NCI-H446 (cell line): ENCODE results near the gene SELENOT.
A peak's percentile ranks its signal among the peaks of the same experiment; 100 is the strongest.

ENCODE experiments used
- DNase-seq, 2 experiments: peaks; one replicate each; lab custom pipeline; 2025; lab: John Stamatoyannopoulos, UW

SELENOT gene

DNA sequence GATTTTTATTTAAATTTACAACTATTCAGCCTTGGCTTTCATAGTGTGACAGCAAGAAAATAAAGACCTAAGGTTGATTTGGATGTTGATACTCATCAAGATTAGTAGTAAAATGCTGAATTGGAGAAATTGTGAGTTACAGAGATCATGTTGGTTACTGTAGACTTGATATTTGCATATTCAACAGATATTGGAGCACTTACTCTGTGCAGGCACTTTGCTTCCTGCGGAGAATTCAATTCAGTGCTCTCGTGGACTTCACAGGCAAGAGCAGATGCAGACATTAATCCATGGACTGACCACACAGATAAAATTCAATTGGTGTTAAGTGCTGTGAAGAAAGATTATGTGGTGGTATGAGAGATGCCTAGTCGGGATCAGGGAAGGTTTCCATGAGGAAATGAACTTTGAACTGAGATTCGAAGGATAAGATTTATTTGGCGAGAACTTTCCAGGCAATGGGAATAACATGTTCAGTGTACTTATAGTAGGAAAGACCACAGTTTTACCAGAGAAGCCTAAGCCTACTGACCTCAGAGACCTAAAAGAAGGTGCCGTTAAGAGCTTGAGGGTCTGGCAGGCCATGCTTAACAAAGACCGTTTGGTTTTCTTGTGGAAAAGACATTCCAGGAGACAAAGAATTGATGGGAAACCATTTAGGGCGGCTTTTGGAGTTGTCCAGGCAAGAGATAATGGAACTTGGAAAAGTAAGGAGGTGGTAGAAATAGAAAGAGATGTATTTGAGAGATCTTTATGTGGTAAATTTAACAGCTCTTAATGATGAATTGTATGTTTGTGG, 4.3 kb downstream of the SELENOT start:
- DNase-seq = no peak

- no peak for DNase-seq
Measured at GRCh38 chr3:150609988-150610387, 6.9 kb downstream of the SELENOT start.

- no peak for DNase-seq
Measured at GRCh38 chr3:150610785-150611184, 7.7 kb downstream of the SELENOT start.

GRCh38 chr3:150611666-150612065, 8.5 kb downstream of the SELENOT start:
- DNase-seq = no peak

- no peak for DNase-seq
Measured at GRCh38 chr3:150612494-150612893, 9.4 kb downstream of the SELENOT start.

DNA sequence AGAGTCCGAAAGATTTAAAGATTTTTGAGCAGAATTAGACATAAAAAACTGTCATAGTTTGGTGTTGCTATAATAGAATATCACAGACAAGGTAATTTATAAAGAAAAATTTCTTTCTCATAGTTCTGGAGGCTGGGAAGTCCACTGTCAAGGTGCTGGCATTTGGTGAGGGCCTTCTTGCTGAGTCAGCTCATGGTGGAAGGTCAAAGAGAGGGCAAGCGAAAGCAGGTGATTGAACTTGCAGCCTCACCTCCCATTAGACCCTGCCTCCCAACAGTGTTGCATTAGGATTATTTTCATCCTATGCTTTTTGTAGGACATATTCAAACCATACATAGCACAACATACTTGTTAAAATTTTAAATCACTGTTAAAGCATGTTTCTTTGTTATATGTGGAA, 9.9 kb downstream of the SELENOT start:
- no peak for DNase-seq

DNA sequence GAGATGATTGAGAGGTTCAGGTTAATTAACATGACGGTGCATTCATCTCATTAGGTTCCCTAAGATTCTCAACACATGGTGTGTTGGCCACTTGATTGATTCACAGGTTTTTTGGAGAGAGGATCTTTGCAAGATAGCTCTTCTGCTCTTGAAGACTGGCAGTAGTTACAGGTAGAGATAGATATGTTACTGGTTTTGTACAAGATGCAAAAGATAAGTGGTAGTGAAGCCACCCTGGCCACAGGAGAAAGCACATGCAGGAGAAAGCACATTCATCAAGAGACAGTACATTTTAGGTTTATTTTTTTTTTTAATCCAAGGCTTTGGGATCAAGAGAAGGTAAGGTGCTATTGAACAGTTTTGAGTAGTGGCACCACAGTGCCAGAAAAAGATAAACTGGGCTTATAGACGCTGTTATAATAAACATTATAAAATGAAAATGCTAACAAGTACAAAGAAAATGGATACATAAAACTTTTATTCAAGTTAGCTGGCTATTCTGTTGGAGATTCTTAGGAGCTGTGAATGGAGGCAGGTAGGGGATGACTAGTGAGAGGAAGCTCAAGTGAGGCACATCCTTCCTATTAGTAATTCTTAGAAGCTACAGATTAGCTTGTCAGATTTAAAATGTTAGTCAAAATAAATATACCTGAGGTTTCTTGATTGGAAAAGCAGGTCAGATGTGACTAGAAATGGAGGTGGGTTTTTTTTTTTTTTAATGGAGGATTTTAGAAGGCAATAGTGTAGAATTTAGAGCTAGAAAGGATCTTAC, 10.8 kb downstream of the SELENOT start:
- no peak for DNase-seq

GRCh38 chr3:150620002-150620689, 17.0 kb downstream of the SELENOT start:
- DNase-seq = no peak

- peak in 1 of 2 experiments; percentile 58 for DNase-seq
Measured at GRCh38 chr3:150622955-150623354, 19.8 kb downstream of the SELENOT start.

DNA sequence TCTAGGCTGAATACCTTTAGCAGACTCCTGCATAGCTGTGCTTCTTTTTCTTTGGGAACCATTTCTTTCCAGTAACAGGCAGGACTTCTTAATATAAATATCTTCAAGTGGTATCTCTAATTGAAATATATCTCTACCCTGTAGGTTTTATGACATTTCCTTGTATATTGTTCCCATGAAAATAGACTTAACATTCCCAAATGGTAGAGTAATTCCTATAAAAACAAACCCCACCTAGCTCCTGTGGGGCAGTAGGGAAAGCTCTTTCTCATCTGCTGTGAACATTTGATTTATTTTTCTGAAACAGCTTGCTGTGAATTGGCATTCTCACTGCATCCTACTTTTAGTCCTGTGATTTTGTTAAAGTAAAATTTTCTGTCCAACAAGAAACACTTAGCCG, 20.8 kb downstream of the SELENOT start:
- no peak for DNase-seq

DNA sequence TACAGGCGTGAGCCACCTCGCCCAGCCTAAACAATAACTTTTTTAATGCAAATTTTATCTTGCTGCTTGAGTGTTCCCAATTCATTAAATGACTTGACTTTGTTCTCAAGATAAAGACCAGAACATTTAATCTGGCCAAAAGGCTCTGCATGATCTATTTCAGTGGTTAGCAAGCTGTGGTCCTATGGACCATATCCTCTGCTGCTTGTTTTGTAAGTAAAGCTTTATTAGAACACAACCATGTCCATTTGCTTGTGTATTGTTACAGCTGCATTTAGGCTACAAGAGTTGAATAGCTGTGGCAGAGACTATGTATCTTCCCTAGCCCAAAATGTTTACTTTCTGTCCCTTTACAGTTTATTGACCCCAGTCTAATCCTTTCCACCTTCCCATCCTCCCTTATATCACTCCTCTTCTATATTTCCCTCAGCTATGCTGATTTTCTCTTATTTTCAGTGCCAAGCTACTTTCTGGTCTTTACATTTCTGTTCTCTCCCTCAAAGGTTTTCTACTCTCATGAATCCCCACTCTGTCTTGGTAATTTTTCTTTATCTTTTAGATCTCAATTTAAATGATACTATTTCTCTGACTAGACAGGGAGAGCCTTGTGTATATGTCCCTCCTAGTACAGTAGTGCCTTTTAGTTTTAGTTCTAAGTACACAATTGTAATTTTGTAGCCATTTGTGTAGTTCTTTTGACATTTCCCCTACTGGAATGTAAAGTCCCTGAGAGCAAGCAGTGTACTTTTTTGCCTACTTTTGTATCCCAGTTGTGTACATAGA, 23.2 kb downstream of the SELENOT start:
- DNase-seq = no peak

GRCh38 chr3:150627557-150627956, 24.4 kb downstream of the SELENOT start:
- DNase-seq = peak; percentile 34 to 79

DNA sequence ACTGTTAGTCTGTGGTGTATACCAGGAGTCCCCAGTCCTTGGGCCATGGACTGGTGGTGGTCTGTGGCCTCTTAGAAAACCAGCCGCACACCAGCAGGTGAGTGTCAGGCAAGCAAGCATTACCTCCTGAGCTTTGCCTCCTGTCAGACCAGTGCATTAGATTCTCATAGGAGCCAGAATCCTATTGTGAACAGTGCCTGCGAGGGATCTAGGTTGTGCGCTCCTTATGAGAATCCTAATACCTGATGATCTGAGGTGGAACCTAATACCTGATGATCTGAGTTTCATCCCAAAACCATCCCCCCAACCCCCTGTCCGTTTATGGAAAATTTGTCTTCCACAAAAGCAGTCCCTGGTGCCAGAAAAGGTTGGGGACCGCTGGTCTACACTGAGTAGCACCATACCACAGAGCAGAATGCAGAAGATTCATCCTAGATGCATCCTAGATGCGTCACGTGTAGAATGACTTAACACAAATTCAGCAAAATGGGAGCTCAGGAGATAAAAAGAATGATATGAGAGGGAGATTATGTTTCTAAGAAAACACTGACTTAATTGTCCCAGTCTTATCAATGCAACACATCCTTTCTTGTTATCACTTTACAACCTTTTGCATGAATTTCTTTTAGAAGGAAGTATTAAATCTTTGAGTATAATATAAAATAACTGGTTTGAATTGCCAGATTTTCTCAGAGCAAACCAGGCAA, 28.5 kb downstream of the SELENOT start:
- no peak for DNase-seq

- DNase-seq = no peak
Measured at GRCh38 chr3:150635076-150635475, 32.0 kb downstream of the SELENOT start.

DNA sequence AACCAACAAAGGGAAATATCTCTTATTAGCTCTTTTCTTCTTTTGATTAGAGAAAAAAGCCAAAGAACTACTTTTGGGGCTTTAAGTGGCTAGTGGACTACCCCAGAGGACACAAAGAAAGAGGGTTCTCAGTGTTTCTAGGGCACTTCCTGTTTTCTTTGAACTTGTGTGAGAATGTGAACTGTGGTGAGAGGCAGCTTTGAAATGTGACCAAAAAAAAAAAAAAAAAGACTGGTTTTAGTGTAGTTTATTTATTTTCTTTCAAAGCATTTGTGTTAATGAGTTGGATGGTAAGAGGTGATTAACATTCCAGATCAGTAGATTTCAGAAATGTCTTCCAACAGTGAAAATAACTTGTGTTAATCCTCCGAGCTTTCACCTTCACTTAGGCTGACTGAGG, 32.4 kb downstream of the SELENOT start:
- no peak for DNase-seq

DNA sequence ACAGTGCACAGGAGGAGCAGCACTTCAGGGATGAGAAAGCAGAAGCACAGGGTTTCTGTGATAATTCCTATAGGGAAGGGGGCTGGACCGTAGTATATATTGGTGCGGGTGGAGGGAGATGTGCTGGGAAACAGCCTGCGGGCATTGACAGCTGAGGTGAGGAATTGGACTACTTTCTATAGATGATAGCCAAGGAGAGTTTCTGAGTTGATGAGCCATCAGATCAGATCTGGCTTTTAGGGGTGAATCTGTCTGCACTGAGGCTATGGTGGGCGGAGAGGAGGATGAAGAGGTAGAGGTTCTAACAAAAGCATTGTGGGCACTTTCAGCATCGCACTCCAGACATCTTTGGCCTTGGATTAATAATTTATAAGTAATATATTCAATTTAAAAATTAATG, 33.1 kb downstream of the SELENOT start:
- DNase-seq = no peak

DNA sequence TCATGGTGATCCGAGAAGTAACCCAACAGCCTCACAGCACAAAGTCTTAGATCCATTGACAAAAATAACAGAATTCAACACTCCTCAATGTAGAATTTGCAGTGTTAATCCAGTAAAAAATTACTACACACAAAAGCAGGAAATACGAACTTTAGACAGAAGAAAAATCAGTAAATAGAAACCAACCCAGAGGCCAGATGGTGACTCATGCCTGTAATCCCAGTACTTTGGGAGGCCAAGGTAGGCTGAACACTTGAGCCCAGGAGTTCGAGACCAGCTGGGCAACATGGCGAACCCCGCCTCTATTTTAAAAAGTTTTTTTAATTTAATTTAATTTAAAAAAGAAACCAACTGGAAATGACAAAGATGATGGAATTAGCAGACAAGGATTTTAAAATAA, 36.1 kb downstream of the SELENOT start:
- no peak for DNase-seq

- DNase-seq = no peak
Measured at GRCh38 chr3:150640256-150640655, 37.1 kb downstream of the SELENOT start.

DNA sequence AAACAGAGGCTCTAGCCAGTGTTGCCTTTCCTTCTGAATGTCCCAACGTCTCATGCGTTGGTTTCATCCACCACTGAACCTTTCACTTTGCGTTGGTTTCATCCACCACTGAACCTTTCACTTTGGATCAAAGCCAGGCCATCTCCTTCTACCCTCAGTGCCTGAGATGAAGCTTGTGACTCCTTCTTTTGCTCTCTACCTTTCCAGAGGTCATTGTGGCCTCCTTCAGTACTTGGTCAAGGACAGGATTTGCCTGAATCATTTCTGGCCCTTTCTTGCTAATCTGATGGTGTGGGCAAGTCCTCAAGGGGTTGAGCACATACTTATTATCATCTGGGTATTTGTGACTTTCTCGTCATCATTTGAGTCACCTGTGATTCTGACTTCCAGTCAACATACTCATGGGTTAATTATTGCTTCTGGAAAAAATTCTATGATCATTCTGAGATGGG, 50.0 kb downstream of the SELENOT start:
- no peak for DNase-seq

DNA sequence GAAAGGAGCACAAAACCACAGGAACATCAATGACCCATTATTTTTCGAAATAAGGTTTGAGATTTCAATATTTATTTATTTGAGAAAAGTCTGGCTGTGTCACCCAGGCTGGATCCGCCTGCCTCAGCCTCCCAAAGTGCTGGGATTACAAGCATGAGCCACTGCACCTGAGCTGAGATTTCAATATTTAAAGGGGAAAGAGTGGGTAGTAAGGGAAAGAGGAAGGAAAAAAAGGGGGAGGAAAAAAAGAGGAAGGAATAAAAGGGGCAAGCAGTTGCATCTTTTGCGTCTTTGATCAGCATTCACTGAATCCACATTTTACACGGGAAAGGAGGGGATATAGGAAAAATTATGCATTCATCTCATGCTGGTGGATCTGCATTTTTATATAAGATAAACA, 53.2 kb downstream of the SELENOT start:
- DNase-seq = no peak
